Middle frontal gyrus (tissue), 1 donor: ENCODE measurements around the gene CELSR3.

Experiments used
- DNase-seq: peaks from one replicate; pipeline ENCODE4 v3.0.0-alpha.2; 2015; ENCODE audit warnings: low spot score; ENCODE audit errors: extremely low spot score

CELSR3 gene

DNA sequence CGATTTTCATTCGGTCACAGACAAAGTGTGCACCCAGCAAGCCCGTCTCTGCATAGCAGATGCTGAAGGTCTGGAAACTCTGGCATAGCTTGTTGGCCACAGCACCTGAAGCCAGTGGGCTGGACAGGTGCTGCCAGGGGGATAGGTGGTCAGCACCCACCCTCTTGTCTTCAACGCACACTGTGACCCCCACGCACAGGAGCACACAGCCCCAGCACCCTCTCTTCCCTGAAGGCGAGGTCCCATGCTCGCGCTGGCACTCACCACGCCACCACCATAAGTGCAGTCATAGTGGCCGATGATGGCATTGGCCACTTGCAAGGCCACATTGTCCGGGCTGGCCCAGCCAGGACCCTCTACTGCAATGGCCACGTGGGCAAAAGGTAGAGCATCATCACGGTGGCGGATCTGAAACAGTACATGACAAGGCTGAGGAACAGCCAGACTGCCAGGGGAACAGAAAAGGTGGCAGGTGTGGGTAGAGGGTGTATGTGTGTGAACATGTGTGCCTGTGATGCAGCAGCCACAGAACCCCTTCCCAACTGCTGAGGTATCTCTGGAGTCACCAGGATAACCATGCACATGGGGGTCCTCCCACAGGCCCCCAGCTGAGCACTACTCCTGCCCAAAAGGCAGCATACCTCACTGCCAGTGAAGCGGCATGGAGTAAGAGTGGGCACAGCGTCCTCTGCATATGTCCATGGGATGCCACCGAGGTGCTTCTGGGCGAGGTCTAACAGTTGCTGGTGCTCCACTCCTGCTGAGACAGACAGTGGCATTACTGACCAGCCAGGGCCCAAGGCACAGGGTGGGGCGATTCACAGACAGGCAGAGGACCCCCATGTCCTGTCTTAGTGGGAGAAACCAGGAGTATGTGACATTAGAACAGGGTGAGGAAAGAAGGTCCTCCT lies 61.7 kb downstream of the CELSR3 start:
- no peak for DNase-seq

DNA sequence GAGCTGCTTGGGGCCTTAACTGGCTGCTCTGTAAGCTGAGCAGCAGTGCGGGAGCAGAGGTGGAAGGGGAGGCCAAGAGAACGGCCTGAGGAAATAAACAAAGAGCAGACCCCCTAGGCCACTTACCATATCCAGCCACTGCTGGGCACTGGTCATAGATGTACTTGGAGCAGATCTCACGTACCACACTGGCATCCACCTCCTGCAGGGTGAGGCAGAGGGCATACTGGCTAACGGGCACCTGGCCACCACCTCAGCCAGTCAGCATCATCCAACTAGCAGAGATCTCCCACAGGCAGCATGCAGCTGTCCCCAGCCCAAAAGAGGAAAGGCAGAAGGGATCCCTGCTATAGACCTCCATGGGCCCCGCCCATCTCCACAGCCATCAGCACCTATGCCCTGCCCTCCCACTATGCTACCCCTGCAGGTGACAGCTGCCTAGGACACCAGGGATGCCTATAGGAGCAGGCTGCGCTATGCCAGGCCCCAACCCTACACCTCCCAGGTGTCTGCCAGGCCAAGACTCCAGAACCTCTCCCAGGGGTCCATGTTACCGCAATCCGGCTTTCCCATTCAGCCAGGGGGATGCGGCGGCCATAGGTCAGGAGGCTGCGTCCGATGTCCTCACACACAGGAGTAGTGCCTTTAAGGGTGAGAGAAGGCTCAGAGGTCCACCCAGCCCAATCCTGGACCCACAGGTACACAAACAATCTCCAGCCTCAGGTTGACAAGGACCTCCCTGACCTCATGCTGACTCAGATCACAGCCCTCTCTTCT lies 63.0 kb downstream of the CELSR3 start:
- DNase-seq, result no peak

DNA sequence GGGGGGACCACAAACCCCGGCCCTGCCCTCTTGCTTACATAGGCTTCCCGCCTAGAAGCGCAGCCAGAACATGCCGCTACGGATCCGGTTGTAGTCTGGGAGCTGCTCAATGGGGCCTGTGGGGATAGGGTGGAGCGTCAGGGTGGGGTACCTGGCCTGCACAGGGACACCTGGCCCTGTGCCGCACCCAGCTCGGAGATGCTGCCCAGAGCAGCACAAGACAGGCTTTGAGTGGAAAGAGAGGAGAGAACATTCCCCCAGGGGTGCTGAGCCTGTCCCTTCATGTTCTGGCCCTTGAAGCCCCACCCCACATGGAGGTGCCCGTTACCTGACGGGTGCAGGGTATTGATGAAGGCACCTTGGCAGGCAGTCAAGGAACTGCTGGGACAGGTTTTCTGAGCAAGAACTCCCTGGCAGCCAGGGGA lies 63.6 kb downstream of the CELSR3 start:
- DNase-seq, result no peak

DNA sequence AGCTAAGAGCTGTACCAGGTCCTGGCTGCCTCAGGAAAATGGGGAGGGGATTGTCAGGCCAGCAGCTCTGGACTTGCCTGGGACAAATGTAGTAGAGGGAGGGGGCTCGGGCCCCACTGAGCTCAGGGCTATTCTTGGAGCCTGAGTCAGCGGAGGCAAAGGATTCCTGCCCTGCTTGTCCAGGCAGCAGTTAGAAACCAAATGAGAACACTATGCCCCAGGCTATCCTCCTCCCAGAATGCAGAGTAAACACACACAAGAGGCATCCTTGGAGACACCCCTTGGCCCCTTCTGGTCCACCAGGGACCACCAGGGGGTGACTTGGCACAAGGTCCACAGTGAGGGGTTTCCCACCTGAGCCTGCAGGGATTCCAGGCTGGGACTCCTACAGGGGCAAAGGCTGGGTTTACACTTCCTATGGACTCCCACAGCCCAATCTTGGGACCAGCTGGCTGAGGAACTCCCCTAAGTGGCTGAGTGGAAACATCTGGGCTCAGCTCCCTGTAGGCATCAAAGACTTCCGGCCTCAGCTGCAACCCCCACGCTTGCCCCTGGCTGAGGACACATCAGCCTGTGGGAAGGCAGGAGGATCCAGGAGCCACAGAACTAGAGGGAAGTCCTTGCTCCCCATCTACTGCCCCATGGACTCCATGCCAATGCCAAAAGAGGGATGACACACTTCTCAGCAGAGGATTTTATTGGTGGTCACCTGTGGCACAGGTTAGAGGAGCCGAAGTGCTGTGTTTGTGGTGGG lies 64.2 kb downstream of the CELSR3 start:
- DNase-seq, result no peak

DNA sequence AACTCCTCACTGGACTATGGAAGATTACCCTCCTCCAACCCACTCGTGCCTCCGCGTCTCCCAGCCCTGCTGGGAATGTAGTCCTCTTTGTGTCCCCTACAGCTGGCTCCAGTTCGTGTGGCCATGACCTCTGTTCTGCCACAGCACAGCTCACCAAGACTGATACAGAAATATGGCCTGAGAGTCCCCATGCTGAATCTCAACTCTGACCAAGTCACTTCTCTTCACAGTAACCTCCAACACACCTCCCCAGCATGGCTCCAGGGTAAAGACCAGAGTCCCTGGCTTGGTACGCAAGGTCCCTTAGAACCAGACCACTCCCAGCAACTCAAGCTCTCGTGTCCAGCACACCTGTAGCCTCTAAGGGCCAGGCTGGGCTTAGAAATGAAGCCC lies 65.3 kb downstream of the CELSR3 start:
- no peak for DNase-seq

DNA sequence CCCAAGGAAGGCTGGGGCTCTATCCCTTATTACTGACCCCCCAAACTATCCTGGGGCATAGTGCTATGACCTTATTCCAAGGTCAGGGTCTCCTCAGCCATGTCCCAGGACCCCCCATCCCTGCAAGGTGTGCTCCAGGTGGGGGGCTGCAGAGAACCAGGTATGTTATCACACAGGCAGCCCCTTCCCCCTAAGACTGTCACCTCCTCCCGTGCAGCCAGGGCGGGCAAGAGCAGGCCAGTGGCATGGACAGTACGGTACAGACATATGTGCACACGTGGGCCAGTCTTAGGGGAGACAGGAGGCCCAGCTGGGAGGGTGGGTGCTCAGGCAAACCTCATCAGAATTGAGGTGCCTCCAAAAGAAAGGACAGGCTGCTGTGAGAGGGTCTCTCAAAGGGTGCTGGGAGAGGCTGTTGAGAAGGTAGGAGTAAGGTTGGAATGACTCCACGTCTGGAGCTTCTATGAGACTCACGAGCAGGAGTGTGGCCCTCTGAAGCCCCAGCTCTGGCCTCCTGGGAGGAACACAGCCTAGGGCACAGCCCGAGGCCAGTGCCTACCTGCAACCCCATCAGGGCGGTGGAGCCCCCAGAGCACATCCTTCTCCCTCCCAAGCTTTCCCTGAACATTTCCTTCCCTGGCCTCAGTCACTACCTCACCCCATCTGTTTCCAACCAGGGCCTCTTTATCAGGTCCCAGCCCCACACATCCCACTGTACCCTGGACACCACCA lies 65.8 kb downstream of the CELSR3 start:
- DNase-seq, result no peak

DNA sequence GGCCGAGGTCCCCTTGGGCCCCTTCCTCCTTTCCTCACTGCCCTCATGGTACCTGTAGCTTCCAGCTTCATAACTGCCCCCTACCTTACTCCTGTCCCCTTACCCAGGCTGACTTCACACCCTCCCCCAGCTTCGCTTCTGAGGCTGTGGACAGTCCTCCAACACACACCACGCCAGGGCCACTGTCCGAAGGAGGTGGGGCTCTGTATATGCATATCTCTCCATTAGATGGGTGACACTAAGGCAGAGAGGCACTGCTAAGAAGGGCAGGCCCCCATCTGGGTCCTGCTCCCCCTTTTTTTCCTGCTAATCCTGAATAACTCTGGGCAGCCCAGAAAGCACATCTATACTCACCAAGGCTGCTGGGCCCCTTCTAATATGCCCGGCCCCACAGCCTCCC lies 66.5 kb downstream of the CELSR3 start:
- DNase-seq, result no peak

DNA sequence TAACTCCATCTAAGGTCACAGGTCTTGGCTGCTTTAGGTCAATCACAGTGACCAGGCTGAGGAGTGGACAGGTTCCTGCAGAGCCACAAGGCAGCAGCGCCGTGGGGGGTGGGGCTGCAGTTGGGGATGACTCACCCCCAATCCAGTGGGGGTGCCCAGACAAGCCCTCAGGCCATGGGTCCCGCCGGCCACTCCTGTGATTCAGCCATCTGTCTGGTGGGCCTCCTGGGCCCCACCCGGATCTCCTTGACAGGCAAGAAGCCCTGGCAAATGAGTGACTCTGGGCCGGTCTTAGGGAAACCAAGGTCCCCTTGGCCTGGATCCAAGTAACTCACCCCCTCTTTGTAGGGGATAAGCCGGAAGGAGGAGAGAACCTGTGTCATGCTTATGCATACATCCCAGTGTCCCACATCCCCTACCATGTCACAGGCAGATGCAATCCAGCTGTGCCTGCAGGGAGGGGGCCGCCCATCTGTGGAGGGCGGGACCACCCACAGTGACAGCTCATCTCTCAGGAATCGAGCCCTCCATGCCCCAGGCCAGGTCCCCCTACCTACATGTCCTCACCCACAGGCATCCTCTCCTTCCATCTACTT lies 67.1 kb downstream of the CELSR3 start:
- no peak for DNase-seq

DNA sequence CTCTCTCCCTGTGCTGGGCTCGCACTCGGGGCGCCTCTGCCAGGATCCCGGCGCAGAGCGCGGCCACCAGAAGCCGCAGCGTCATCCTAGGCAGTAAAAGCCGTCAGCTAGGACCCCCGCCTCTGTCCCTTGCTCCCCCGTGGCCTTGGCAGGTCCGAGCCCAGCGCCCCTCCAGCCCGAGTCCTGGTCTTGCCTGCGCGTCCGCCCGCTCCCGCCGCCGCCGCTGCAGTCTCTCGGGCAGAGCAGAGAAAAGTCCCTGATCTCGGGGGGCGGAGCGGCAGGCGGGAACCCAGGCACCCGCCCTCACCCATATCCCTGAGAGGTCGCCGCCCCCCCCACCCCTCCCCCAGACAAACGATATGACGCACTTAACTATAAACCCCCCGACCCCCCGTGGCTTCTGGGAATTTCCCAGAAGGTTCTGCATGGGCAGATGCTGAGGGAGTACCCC lies 67.6 kb downstream of the CELSR3 start, which contains the start of gene COL7A1:
TSS of gene COL7A1 (minus strand) at position 255 of the 451 bp plus-strand sequence. CDS start at position 85, 170 bp downstream.
- DNase-seq, result no peak

DNA sequence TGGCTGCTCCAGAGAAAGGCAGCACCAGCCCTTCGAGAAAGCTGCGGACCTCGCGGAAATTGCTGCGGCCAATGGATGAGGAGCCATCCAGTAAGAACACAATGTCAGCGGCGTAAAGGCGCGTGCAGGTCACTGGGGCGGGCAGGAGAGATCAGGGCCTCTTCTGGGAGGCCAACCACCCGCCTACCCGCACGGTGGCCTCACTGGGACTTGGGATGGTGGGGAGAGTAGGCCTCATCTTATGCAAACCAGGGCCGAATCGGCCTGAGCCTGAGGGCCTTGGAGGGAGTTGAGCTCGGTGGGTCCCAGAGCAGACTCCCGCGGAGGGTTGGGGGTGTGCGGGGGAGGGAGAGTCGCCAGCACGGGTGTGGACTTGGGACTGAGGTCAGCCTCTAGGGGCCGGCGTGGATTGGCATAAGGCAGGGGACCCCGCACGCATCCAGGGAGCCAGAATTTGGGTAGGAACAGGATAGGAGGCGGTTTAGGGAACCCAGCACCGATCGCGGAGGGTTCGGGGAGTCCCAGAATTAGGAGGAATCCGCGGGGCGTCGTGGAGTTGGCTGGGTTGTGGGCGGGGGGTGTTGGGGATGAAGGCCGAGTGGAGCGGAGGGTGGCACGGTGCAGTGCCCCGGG lies 68.2 kb downstream of the CELSR3 start:
- DNase-seq, result no peak

DNA sequence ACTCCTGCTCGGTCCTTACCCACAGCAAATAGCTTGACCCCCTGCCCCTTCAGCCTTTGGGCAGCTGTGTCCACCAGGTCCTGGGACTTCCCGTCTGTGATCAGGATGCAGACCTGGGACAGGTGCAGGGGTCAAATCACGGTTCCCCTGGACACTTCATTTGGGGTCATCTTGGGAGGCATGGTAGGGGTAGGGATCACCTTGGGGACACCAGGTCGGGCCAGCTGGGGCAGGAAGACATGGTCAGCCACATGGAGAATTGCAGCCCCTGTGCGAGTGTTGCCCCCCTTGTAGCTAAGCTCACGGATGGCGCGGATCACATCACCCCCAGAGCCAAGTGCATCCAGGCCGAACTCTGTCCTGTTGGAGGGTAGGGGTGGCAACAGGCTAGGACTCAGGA lies 69.3 kb downstream of the CELSR3 start:
- no peak for DNase-seq

DNA sequence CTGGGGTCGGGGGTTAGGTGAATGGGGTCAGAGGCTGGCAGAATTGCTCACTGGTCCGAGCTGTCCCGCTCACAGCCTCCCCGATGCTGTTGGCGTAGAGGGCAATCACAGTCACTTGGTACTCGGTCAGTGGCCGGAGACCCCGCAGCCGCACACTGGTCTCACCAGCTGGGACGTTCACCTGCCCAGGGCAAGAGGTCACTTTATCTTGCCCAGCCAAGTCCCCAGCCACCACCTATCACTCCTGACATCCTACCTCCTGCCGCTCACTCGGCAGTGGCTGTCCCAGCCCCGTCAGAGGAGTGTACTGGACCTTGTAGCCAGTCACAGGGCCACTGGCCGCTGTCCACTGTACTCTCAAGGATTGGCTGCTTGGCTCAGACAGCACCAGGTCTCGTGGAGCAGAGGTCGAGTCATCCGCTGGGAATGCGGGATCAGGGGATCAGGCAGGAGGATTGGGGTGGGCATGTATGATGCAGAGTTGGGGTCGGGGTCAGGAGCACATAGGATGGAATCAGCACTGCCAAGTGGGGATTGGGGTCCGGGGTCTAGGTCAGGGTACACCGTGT lies 70.1 kb downstream of the CELSR3 start:
- DNase-seq, result no peak

DNA sequence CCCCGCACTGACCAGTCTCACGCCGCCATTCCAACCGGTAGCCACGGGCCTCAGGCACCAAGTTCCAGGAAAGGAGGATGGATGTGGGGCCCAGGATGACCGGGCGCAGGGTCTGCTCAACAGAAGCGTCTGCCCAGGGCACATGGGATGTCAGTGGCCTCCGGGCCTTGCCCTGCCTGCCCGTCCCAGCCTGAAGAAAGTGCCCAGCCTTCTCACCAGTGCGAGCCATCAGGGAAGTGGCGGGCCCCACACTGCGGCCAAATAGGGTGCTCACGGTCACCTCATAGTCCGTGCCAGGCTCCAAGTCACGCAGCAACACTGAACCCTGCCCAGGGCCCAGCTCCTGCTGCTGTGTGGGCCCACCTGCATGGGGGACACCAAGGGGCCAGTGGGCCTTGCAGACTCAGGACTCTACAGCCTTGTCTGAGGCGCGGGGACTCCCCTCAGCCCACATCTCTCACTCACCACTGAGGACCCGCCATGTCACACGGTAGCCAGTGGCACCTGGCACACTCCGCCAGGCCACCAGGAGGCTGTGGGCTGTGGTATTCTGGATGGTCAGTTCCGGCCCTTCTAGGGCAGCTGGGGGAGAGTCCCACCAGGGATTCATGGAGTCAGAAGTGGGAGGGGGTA lies 70.7 kb downstream of the CELSR3 start:
- no peak for DNase-seq

DNA sequence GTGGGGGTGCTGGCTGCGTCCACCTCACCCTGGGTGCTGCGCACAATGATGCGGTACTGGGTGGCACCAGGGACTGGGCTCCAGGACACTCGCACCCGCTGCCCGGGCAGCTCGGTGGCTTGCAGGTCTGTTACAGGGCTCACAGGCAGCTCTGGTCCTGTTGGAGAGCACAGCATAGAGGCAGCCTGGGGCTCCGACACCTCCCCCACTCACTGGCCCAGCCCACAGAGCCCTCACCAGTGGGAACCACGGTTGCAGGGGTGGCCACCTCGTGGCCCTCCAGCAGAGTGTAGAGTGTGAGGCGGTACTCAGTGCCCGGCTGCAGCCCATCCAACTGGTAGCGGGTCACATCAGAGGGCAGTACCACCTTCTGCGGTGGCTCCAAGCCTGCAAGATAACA lies 71.2 kb downstream of the CELSR3 start:
- DNase-seq, result no peak

DNA sequence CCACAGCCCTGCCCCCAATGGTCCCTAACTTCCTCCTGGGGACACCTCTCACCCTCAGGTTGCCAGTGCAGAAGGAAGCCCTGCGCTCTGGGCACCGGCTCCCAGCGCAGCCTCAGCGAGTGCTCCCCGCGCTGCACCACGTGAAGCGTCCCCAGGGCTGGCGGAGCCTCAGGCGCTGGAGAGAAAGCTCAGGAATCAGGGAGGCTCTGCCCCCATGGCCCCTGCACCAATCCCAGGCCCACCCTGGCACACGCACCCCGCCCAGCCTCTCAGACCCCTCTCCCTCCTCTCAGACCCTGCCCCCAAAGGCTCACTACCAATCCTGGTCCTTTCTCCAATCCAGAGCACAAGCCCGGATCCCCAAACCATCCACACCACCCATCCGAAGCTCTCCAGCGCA lies 74.5 kb downstream of the CELSR3 start:
- no peak for DNase-seq

DNA sequence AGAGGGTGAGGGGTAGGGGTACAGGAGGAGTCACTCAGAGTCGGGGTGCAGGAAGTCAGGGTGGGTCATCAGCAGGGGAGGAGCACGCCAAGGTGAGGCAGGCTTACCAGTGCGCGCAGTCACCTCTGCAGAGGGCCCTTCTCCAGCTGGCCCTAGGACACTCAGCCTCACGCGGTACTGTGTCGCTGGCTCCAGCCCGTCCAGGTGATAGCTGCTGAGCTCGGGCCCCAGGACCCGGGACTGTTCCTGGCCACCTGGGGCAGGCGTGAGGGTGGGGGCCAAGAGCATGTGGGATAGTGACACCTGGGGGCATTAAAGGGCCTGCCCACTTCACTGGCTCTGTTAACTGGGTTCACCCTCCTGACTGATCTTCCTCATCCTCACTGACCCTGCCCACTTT lies 75.0 kb downstream of the CELSR3 start:
- DNase-seq, result no peak
